DMS153 treated with DMSO at 0.1 percent for 48 hours (cell line): ENCODE measurements around the gene LRRIQ3.

Experiments
- DNase-seq: peaks from one replicate; lab custom pipeline; 2025; ENCODE audit not compliant: unreplicated experiment; lab: John Stamatoyannopoulos, UW

The LRRIQ3 gene

DNA sequence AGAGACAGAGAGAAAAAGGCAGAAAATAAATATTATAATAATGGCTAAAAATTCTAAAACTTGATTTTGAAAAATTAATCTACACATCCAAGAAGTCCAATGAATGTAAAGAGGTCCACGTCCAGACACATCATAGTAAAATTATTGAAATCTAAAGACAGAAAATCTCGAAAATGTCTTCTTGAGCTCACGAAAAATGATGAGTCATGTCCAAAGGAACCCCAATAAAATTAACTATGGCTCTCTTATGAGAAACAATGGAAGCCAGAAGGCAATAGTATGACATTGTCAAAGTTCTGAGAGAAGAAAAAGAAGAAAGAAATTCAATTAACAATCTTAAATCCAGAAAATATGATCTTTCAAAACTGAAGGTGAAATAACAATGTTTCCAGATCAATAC lies 84.6 kb downstream of the LRRIQ3 start:
- DNase-seq, result no peak

DNA sequence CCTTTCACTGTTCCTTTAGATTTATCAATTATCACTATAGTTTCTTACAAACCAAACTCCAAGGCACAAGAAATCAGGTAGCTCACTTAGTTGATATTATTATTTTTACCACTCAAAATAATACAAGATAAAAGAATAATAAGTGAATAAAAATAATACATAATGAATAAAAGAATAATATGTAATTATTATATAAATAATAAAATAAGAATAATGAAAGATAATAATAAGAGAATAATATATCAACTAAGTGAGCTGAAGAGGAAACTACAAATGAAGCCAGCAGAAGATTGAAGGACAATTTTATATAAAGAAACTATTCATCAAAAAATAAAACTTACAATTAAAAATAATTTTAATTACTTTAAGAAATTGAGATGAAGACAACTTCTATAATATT lies 90.6 kb downstream of the LRRIQ3 start:
- DNase-seq, result no peak

DNA sequence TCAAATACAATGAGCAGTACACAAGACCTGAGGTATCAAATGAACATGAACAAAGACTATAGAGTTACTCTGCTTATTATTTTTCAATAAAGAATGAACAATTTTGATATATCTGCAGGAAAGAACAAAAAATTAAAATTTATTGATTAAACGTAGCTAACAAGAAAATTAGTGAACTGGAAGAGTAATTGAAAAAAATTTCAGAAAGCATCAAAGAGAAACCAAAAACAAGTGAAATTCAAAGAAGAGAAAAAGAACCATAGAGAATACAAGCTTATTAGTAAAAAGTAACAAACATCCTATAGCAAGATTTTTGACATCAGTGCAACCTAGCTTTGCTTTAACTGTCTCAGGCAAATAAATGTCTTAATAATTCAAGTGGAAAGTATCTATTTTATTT lies 106.6 kb downstream of the LRRIQ3 start:
- no peak for DNase-seq

DNA sequence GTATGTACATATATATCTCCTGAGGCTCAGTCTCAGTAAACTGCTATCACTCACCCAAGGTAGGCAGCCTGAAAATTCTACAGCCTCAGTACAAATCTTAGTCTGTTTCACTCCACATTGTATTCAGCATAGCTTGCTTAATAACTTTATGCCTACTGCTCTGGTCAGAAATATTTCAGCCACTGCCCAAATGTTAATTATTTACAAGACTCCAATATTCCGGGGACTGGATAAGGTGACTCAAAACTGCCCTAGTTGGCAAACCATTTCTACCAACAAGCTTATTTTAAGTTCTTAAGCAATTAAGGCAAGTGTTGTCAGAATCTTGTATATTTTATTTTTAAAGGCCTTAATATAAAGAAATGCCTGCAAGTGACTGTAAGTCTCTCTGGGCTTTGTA lies 114.8 kb downstream of the LRRIQ3 start:
- DNase-seq, result no peak

DNA sequence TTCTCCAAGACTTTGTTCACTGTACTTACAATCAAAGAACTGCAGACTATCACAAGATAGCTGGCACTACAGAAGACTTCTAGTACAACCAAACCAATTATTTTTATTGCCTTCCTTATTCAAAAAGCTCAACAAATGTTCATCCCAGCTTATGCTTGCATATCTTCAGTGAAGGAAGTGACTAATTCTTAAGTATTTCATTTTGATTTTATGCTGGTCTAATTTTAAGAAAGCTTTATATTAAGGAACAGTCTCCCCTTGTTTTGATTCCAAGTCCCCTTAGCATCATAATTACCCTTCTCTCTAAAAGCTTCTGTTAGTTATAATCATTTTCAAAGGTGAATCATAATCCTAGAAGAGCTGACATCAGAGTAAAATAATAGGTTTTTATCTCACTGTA lies 132.9 kb downstream of the LRRIQ3 start:
- no peak for DNase-seq

DNA sequence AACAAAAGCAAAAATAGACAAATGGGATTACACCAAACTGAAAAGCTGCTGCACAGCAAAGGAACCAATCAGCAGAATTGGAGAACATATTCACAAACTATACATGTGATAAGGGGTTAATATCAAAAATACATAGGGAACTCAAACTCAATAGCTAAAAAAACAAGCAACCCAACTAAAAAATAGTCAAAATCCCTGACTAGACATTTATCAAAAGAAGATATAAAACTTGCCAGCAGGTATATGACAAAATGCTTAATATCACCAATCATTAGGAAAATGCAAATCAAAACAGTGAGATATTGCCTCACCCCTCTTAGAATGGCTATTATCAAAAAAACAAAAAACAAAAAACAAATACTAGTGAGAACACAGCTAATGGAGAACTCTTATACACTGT lies 140.3 kb downstream of the LRRIQ3 start:
- DNase-seq, result no peak

DNA sequence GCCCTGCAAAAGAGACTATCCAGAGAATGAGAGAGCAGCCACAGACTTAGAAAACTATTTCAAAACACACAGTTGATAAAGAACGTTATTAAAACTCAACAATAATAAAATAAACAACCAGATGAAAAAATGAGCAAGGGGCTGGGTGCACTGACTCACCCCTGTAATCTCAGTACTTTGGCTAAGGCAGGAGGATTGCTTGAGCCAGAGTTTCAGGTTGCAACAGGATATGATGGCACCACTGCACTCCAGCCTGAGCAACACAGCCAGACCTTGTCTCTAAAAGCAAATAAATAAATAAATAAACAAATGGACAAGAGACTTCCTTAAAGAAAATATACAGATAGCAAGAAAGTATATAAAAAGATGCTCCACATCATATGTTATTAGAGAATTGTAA lies 144.6 kb downstream of the LRRIQ3 start:
- no peak for DNase-seq

DNA sequence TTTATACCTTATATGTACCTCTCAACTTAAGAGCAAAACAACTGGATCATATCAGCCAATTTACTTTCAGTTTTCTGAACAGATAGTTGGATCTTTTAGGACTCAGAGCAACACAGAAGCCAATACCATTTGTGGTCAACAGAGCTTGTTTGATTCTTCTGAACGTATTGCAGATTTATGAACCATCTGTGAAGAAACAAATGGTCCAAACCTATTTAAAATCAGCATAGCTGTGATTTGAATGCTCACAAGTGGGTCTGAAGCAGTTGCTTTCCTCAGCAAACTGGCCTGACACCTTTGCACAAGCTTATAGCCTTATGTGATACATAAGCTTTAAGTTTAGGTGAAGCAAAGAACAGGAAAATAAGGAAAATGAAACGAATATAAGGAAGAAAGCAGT lies 147.6 kb downstream of the LRRIQ3 start:
- DNase-seq, result no peak

DNA sequence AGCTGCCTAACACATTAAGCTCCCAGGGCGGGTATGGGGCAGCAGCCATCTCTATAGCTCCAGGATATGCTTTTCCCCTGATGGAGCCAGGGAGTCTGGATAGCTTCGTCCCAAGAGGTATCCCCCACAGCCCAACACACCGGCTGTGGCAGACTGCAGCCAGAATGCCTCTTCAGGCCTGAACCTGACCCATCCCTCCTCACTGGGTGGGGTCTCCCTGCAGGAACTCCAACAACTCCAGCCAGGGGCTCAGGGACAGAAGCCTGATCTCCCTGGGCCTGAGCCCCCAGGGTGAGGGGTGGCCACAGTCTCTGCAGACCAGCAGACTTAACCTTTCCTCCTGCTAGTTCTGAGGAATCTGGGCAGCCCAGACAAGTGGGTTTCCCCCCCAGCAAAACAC lies 159.9 kb downstream of the LRRIQ3 start:
- DNase-seq, result no peak

DNA sequence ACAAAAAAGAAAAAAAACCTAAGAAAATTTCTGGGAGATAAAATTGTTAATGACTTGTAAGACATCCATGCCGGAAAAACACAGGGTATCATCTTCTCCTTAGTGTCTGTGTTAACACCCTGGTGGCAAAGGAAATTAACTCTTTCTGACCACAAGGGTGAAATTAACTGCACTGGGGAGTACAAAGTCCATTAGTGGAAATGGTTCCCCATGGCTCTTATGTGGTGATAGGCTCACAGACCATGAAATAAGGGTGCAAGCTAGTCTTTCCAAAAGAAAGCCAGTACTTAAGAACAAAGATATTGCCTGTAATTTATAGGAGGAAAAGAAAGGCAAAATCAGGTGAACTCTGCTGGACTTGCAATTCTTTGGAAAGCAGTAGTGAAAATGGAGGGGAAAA lies 185.4 kb downstream of the LRRIQ3 start:
- no peak for DNase-seq

DNA sequence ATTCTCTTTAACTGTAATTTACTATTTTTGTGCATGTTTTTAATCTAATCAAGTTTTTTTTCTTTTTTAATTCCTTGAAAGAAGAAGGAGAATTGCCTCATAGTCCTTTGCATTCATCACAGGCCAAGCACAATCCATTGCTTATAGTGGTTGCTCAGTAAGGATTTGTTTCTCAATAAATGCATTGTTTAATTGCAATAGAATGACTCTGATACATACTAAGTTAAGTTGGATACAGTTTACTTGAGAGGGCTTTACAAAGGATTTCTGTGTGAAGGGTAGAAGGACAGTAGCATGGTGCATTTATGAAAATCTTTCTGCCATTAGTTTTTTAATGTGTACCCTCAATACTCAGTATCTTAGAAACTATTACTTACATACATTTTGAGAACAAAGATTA lies 186.2 kb downstream of the LRRIQ3 start:
- DNase-seq, result no peak

DNA sequence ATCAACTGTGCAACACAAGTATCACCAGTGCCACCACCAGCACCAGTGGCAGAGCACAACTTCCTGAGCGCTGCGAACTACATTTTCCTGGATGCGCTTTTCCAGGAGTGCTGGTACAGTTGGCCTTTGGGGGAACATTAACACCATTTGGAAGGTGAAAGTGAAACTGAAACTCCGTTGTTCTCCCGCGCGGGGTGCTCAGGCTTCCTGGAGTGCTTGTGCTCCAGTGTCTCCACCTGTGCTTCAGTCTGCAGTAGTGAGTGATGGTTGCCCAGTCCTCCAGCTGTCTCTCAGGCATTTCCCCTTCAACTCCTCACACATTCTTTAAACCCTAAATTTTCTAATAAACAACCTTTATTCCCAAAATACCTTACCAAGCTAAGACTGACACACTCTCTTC lies 187.8 kb downstream of the LRRIQ3 start:
- DNase-seq, result no peak

DNA sequence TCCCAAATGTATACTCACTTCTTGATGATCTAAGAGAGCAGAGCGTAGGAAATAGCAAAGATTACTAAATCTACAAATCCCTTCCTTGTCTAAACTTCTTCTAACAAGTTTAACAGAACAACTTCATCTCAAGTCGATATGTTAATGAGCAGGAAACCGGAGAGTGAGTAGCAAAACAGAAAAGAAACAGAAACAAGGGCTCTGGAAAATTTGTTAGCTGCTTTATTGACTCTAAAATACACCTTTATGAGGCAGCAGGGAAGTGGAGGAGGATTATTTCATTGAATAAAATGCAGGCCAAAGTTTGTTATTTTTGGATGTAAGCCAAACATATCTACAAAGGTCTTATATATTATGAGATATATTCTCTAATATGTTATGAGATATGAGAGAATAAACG lies 192.4 kb downstream of the LRRIQ3 start:
- DNase-seq, result peak; percentile 32

DNA sequence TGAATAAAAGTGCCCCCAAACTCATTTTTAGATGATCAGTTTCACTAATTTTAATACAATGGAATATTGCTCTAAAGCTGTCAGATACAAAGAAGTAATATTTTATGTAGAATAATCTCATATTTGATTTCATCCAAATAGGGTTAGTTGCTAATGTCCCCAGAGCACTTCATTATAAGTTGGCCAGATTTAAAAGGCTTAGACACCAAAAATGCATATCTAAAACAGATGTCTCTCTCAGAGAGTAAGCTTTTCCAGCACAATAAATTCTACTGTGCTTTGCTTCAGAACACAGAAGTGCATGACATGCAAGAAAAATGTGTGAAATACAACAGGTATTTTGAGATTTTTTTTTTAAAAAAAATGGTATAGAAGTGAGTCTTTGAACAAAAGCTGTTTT lies 194.2 kb downstream of the LRRIQ3 start:
- DNase-seq, result no peak

DNA sequence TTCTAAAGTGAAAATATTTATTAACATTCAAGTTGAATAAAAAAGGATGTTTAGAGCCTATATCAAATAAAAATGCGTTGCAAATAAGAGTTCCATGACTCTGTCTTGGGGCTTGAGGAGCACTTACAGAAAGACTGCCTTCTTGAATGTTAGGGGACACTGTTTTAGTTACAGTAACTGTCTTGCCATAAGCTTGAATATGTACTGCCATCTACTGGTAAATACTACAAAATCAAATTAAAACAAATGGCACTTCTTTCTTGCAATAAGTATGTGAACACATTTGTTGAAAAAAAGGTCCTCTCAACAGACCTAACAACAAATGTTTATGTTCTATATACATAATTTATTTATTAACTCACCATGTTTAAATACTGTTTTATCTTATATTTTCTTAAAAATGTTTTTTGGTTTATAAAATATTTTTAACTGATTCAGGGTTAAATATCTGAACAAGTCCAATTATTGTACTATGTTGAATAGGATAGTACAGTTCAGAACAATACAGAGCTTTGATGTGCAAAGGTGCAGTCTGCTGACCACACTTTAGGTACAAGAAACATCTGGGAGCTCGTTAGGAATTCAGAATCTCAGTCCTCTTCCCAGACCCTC lies 199.5 kb downstream of the LRRIQ3 start:
- peak; percentile 79 for DNase-seq

DNA sequence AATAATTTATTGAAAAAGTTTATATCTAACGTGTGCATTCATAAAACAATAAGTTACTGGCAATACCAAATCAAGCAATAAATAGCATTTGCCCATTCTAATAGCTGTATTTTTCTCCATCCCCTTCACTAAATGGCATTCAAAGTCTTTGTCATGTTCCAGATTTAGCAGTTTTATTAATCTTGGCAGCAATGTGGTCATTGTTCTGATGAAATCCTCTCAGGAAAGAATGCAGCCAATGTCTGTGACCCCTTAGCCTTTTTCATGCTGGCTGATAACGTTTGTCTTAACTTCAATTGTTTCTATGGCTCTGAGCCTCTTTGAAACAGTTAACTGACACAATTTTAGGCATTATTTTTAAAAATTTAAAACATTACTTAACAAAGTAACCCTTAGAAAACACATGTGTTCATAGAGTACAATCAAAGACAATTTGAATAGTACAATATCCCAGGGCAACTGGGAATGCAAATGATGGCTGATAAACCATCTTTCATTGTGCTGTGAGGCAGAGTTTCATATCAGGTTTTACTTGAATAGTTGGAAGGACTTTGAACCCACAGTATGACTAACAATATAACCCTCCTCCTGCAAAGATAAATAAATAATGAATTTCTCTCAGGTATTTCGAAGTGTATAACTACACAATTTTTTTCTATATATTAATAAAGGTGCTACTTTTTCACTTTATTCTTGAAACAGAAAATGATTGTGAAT lies 217.5 kb downstream of the LRRIQ3 start:
- DNase-seq, result no peak

DNA sequence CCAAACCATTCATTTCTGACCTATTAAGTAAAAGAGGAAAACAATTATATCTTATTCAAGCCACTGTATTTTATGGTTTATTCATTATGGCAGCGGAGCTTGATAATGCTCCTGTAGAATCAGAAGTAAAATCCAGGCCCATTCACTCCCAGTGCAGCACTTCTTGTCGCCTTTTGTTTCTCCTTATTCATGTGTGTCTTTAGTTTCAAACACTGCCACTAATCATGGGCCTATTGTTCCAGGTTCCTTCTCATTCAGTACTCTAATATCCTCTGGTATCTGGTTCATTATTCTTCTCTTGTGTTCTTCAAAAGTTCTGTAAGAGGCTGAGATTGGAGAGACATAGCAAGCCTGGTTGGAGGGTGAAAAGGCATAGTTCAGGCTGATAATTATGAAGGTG lies 218.3 kb downstream of the LRRIQ3 start:
- DNase-seq, result no peak

DNA sequence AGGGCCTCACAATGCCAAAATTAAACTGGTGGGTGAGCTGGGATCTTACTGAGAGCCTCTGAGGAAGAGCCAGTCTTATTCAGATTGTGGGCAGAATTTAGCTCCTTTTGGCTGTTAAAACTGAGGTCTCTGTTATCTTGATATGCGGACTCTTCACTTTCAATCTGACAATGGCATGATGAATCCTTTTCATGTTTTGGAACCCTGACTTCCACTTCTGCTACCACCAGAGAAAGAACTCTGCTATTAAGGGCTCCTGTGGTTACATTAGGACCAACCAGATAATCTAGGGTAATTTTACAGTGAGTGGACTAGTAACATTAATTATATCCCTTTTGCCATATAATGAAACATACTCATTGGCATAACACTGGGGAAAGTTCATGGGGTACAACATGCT lies 219.0 kb downstream of the LRRIQ3 start:
- DNase-seq, result no peak
